ENCODE results near the gene CLASRP. TPM values are rescaled to one million over a fixed set of nuclear protein-coding genes. Genes with fewer than 3 reads are reported as not detected.

Gene CLASRP
- total RNA-seq, 1 donor from 2014 or later = 172 TPM

DNA sequence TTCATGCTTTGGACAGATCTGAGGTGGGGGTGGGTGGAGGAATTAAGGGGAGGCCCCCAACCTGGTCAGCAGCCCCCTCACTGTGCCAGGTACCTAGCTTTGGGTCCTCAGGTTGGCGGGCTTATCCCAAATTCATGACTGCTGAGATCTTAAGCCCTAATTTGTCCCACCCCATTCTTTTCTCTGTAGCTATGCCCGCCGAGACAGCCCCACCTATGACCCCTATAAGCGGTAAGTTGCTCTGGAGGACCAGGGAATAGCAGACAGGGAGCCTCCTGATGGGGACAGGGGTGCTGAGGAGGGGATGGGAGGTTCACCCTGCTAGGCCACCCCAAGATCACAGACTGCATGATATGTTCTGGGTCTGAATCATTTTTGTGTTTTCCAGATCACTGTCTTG is 23.1 kb downstream of the CLASRP start:
- intact Hi-C loops (cut with micrococcal nuclease) = no loop called here
- no peaks in the 10 kb centered on the region for H3K9me3 Mint-ChIP-seq
- H3K27me3 Mint-ChIP-seq = no peaks in the 10 kb centered on the region
- H3K4me3 Mint-ChIP-seq = no peak overlapping the region
- H3K27ac Mint-ChIP-seq = no peak overlapping the region
- ChIA-PET CTCF (interaction anchor here (0.7 to 1.6 kb wide), 3 partner anchors 73 to 188 kb away, joined by 3 to 5 read pairs (median 3); partner anchors contain the start of gene APOE), POLR2A (no interaction called here)
- TF ChIP-seq, protein P1, sequence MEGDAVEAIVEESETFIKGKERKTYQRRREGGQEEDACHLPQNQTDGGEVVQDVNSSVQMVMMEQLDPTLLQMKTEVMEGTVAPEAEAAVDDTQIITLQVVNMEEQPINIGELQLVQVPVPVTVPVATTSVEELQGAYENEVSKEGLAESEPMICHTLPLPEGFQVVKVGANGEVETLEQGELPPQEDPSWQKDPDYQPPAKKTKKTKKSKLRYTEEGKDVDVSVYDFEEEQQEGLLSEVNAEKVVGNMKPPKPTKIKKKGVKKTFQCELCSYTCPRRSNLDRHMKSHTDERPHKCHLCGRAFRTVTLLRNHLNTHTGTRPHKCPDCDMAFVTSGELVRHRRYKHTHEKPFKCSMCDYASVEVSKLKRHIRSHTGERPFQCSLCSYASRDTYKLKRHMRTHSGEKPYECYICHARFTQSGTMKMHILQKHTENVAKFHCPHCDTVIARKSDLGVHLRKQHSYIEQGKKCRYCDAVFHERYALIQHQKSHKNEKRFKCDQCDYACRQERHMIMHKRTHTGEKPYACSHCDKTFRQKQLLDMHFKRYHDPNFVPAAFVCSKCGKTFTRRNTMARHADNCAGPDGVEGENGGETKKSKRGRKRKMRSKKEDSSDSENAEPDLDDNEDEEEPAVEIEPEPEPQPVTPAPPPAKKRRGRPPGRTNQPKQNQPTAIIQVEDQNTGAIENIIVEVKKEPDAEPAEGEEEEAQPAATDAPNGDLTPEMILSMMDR (IDR thresholded peaks at IDR 0.05) = no peak
- ATAC-seq (ENCODE audit: low read depth) (no peak), DNase-seq (no peak)
- peaks cover 23% of the 10 kb centered on the region for H3K4me1 Mint-ChIP-seq
- H3K36me3 Mint-ChIP-seq (ENCODE audit: low read depth) = peaks cover 79% of the 10 kb centered on the region

DNA sequence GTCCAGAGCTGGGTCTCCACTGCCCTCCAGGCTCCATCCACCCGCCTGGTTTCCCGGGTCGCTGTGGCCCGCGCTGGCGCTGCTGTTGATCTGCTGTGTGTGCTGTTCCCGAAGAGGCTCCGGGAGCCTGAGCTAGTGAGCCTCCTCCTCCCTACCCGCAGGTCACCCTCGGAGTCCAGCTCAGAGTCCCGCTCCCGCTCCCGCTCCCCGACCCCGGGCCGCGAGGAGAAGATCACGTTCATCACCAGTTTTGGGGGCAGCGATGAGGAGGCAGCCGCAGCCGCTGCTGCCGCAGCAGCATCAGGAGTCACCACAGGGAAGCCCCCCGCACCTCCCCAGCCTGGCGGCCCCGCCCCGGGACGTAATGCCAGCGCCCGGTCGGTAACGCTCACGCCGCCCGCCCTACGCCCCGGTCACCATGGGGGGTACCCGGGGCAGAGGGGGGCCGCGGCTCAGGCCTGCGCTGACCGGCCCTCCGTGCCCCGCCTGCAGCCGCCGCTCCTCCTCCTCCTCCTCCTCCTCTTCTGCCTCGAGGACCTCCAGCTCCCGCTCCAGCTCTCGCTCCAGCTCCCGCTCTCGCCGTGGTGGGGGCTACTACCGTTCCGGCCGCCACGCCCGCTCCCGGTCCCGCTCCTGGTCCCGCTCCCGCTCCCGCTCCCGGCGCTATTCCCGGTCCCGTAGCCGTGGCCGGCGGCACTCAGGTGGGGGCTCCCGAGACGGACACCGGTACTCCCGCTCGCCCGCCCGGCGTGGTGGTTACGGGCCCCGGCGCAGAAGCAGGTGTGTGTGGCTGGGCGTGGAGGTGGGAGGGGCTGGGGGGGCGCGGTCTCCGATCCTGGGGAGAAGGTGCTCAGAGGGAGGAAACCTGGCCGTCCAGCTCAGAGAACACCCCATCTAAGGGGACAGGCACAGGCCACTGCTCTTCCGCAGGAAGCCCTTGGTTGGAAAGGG is 25.3 kb downstream of the CLASRP start:
- ChIA-PET CTCF (no interaction called here), POLR2A (no interaction called here)
- Mint-ChIP-seq H3K4me1 (peaks cover 11% of the 10 kb centered on the region), H3K27ac (no peak overlapping the region), H3K27me3 (no peaks in the 10 kb centered on the region), H3K9me3 (no peaks in the 10 kb centered on the region), H3K36me3 (ENCODE audit: low read depth) (peaks cover 72% of the 10 kb centered on the region), H3K4me3 (no peak overlapping the region)
- ATAC-seq (ENCODE audit: low read depth) (no peak), DNase-seq (no peak)
- intact Hi-C loops (cut with micrococcal nuclease) = no loop called here
- TF ChIP-seq, protein P1 (IDR thresholded peaks at IDR 0.05) = no peak

- intact Hi-C loops (cut with micrococcal nuclease) = no loop called here
- TF ChIP-seq, protein P1 (IDR thresholded peaks at IDR 0.05) = no peak
- no peaks in the 10 kb centered on the region for H3K27me3 Mint-ChIP-seq
- H3K27ac Mint-ChIP-seq = peak overlapping the region; percentile 56
- ChIA-PET CTCF (interaction anchor here (0.6 kb wide), 1 partner anchor 65 kb away, joined by 4 read pairs; no protein-coding TSS in a partner anchor), POLR2A (no interaction called here)
- H3K36me3 Mint-ChIP-seq (ENCODE audit: low read depth) = peaks cover 71% of the 10 kb centered on the region
- ATAC-seq (ENCODE audit: low read depth) (no peak), DNase-seq (no peak)
- H3K9me3 Mint-ChIP-seq = no peaks in the 10 kb centered on the region
- H3K4me3 Mint-ChIP-seq = no peak overlapping the region
- peaks cover 10% of the 10 kb centered on the region for H3K4me1 Mint-ChIP-seq
These were observed 28.2 kb downstream of the CLASRP start for GRCh38 chr19:45066921-45067661.

DNA sequence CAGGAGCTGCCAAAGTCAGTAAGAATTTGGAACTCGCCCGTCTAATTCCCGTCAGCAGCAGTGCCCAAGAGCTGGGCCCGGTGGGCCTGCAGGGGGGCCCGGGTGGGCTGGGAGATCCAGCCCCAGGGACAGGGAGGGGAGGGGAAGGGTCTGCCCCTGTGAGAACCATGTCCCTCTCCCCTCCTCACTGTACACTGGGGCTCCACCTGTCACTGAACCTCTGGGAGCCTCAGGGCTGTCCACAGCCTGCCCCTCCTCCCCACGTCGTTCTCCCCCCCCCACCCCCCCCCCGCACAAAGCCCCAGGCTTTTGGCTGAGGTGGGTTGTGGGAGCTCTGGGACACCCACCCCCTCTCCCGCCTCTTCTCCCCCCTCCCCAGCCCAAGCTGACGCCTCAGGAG is 29.2 kb downstream of the CLASRP start:
- POLR2A ChIA-PET = interaction anchor here (0.6 to 1.2 kb wide), 3 partner anchors 65 to 1540 kb away, joined by 3 to 4 read pairs (median 3); no protein-coding TSS in a partner anchor
- Mint-ChIP-seq H3K36me3 (ENCODE audit: low read depth) (peaks cover 75% of the 10 kb centered on the region), H3K9me3 (no peaks in the 10 kb centered on the region), H3K27ac (no peak overlapping the region), H3K4me3 (no peak overlapping the region), H3K27me3 (no peaks in the 10 kb centered on the region), H3K4me1 (peaks cover 17% of the 10 kb centered on the region)
- DNase-seq = no peak
- no peak for ATAC-seq (ENCODE audit: low read depth)
- intact Hi-C loops (cut with micrococcal nuclease) = no loop called here
- TF ChIP-seq, protein P1 (IDR thresholded peaks at IDR 0.05) = no peak
- CTCF ChIA-PET = interaction anchor here (1.7 kb wide), 1 partner anchor 8 kb away, joined by 5 read pairs; no protein-coding TSS in a partner anchor

Measured in activated B cell treated with CpG ODN at 0.5 μM for 24 hours (primary cell).